Activated CD4-positive, alpha-beta memory T cell treated with anti-CD3 and anti-CD28 coated beads, Interleukin-2, amount 10 ng/mL, durations not matched to agents 7 days and 5 days (primary cell): Measurements from ENCODE around the gene ASB7. TPM values are rescaled to one million over a fixed set of nuclear protein-coding genes. Genes with fewer than 3 reads are reported as not detected.

Experiments used
- CTCF ChIA-PET: fragments of 350-600 bp; sonication (Branson Sonifier 250); formaldehyde crosslinking; loops from one replicate; lab custom pipeline; 2021; ENCODE audit warnings: antibody characterized with exemption, inconsistent platforms; lab: Charles Lee
- POLR2A ChIA-PET: fragments of 350-600 bp; sonication (Branson Sonifier 250); formaldehyde crosslinking; loops from one replicate; lab custom pipeline; 2021; ENCODE audit warnings: antibody characterized with exemption; lab: Charles Lee
- DNase-seq: peaks from one replicate; pipeline ENCODE4 v3.0.0-alpha.2; 2020
- H3K27ac Mint-ChIP-seq: one replicate; pipeline ENCODE4 v1.8.0; 2021; ENCODE audit warnings: mild to moderate bottlenecking, mixed read lengths
- H3K27me3 Mint-ChIP-seq: one replicate; pipeline ENCODE4 v1.8.0; 2021; ENCODE audit warnings: mixed read lengths
- H3K36me3 Mint-ChIP-seq: one replicate; pipeline ENCODE4 v1.8.0; 2021; ENCODE audit warnings: low read depth, mixed read lengths
- H3K4me1 Mint-ChIP-seq: one replicate; pipeline ENCODE4 v1.8.0; 2021; ENCODE audit warnings: mixed read lengths
- H3K4me3 Mint-ChIP-seq: one replicate; pipeline ENCODE4 v1.8.0; 2021; ENCODE audit warnings: mild to moderate bottlenecking, mixed read lengths
- H3K9me3 Mint-ChIP-seq: one replicate; pipeline ENCODE4 v1.8.0; 2021; ENCODE audit warnings: mixed read lengths
- total RNA-seq, 2 experiments: library from RNA; stranded (reverse); gene quantifications; one replicate each; pipeline ENCODE4 v1.2.3, GENCODE V29; 2021

The ASB7 gene
- total RNA-seq, 2 experiments from 2014 or later = 23.1 to 23.3 TPM

DNA sequence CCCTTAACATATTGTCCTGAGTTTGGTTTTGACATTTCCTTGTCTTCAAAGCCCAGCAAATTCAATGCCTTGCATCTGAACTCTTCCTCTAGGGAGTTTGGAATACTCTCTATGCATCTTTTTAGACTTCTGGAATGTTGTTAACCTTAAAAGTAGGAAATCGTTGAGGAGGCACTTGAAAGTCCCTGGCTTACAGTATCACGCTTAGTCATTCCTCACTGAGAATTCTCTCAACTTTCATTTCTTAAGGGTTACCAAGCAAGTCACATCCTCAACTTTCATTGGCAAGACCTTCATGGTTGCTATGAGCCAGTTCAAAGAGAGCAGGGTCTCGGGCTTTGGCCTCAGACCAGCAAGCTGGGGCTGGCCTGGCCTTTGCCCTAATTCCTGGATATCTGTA is 89.9 kb downstream of the ASB7 start:
- Mint-ChIP-seq H3K36me3 (no peaks in the 10 kb centered on the region), H3K27me3 (peaks cover 11% of the 10 kb centered on the region), H3K27ac (no peak overlapping the region), H3K4me1 (no peaks in the 10 kb centered on the region), H3K4me3 (no peak overlapping the region), H3K9me3 (no peaks in the 10 kb centered on the region)
- POLR2A ChIA-PET = no interaction called here
- no peak for DNase-seq
- CTCF ChIA-PET = no interaction called here

DNA sequence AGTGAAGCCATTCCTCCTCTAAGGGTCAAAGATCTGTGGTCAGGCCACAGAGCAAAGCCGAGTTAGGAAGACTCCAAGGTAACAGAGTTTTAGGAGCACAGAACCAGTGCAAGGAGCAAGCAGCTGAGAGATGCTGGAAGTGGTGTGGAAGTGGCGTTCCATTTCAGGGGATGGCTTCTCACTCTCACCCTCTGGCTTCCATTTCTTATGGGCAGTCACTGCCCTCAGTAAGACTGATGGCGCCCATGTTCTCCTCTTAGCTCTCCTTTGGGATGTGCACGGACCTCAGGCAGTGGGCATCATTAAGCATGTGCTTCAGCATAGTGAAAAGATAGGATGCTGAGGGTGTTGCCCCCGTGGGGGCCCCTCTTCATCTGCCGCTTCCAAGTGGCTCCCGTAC is 90.3 kb downstream of the ASB7 start:
- Mint-ChIP-seq H3K27me3 (peaks cover 13% of the 10 kb centered on the region), H3K27ac (no peak overlapping the region), H3K36me3 (no peaks in the 10 kb centered on the region), H3K9me3 (no peaks in the 10 kb centered on the region), H3K4me1 (no peaks in the 10 kb centered on the region), H3K4me3 (no peak overlapping the region)
- ChIA-PET CTCF (no interaction called here), POLR2A (no interaction called here)
- DNase-seq = no peak

DNA sequence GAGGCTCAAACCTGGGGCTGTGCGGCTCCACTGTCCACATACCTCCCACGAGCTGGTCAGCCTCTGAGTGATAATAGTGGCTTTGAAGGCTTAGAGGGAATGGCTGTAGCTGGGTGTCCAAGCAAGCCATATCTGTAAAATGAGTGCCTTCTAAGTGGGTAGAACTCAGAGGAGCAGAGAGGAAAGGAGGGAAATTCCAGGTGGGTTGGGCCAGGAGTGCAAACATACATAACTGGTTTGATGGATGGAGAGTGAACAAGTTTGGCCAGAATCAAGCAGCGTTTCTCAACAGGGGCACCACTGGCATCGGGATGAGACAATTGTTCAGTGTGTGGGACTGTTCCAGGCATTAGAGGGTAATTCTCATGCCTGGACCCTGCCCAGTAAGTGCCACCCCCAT is 91.1 kb downstream of the ASB7 start:
- Mint-ChIP-seq H3K27ac (no peak overlapping the region), H3K36me3 (no peaks in the 10 kb centered on the region), H3K4me3 (no peak overlapping the region), H3K4me1 (no peaks in the 10 kb centered on the region), H3K27me3 (peaks cover 14% of the 10 kb centered on the region), H3K9me3 (no peaks in the 10 kb centered on the region)
- no peak for DNase-seq
- POLR2A ChIA-PET = no interaction called here
- CTCF ChIA-PET = no interaction called here

DNA sequence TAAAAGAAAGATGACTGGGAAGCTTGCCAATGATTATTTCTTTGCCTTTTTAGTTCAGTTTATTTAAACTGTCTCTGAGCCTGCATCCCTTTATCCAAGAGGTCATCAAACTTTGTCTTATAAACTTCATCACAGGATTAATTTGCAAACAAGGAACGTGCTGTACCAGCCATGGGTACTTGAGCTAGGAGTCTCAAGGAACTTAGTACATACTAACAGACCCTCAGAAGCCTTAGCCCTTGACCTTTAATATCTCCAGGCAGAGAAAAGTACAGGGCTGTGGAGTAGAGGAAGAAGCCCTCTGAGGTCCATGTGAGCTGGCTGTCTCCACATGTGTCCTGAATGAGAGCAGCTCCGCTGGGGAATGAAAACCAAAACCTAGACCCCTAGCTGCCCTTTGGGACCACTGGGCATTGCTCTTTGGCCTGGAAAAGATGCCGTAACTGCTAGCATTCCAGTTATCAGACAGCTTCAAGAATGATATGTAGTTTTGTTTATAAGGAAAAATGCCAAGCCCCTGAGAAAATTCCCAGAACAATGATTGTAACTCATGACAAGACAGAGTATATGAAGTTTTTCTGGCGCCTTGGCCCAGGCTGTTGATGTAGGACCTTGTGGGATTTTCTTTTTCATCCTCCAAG is 92.1 kb downstream of the ASB7 start:
- Mint-ChIP-seq H3K27me3 (peaks cover 17% of the 10 kb centered on the region), H3K36me3 (no peaks in the 10 kb centered on the region), H3K4me1 (no peaks in the 10 kb centered on the region), H3K27ac (no peak overlapping the region), H3K4me3 (no peak overlapping the region), H3K9me3 (no peaks in the 10 kb centered on the region)
- POLR2A ChIA-PET = no interaction called here
- CTCF ChIA-PET = no interaction called here
- no peak for DNase-seq

DNA sequence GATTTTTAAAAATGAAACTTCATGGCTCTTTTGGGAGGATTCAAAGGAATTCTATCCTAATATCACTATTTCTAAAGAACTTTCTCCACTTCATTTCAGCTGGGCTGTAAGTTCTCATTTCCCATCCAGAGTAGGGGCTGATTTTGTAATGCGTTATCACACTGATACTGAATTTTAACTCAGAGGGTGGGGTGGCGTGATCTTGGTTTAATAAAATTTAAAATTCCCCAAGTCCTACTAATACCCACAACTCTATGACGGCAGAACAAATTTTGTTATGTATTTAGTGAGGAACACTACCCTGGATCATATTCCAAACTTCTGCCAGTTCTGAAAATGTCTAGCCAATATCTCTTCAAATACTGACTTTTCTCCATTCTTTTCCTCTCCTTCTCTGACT is 92.7 kb downstream of the ASB7 start:
- Mint-ChIP-seq H3K27me3 (peaks cover 17% of the 10 kb centered on the region), H3K36me3 (no peaks in the 10 kb centered on the region), H3K27ac (no peak overlapping the region), H3K9me3 (no peaks in the 10 kb centered on the region), H3K4me1 (no peaks in the 10 kb centered on the region), H3K4me3 (no peak overlapping the region)
- DNase-seq = no peak
- POLR2A ChIA-PET = no interaction called here
- CTCF ChIA-PET = interaction anchor here (1.2 kb wide), 1 partner anchor 313 kb away, joined by 3 read pairs; no protein-coding TSS in a partner anchor

DNA sequence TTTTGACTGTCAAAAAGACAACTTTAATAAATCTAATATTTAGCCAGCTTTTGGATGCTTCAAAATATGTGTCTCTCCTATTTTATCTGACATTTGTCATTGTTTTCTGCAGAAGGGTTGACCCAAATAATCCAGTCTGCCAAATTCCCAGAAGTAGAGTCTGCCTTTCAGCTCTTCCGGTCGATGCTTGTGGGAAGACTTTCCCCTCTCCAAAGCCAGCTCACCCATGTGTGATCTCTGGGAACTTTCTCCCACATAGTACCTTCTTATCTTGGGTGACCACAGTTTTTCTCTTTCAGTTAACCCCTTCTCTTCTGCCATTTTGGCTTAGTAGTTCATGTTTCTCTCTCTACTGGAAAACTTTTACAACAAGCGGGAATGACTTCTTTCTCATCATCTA is 94.1 kb downstream of the ASB7 start:
- Mint-ChIP-seq H3K9me3 (no peaks in the 10 kb centered on the region), H3K4me3 (no peak overlapping the region), H3K27ac (no peak overlapping the region), H3K27me3 (peaks cover 20% of the 10 kb centered on the region), H3K4me1 (no peaks in the 10 kb centered on the region), H3K36me3 (no peaks in the 10 kb centered on the region)
- no peak for DNase-seq
- ChIA-PET POLR2A (no interaction called here), CTCF (interaction anchor here (1.2 kb wide), 1 partner anchor 312 kb away, joined by 3 read pairs; no protein-coding TSS in a partner anchor)

Other genes starting within 250 kb of the ASB7 start
- under 1 TPM; 0.33 to 0.43 TPM for gene CERS3, start 73.6 kb upstream of the ASB7 start, total RNA-seq
- 10 to 100 TPM; 46.1 to 49.6 TPM for gene LINS1, start 405 bp upstream of the ASB7 start, total RNA-seq